Measurements from ENCODE around the gene SFRP2.

Gene SFRP2

GRCh38 chr4:153824501-153824900 lies 35.6 kb upstream of the SFRP2 start:
- Histone ChIP-seq H3K27ac (no peak overlapping the region), H3K4me3 (no peak overlapping the region), H3K36me3 (ENCODE audit: insufficient read depth, low read length) (no peaks in the 10 kb centered on the region), H3K9me3 (ENCODE audit: low read depth, low read length) (no peaks in the 10 kb centered on the region), H3K9ac (ENCODE audit: insufficient read length) (no peak overlapping the region)
- DNase-seq (ENCODE audit: low read depth, low spot score): no peak
- TF ChIP-seq FOXP2 (optimal IDR thresholded peaks at IDR 0.05; ENCODE audit: control extremely low read depth, extremely low read length, insufficient read depth): no peak
- no peak for TF ChIP-seq EZH2 (IDR thresholded peaks at IDR 0.05)
- no peak for TF ChIP-seq POLR2AphosphoS5 (IDR thresholded peaks at IDR 0.05; ENCODE audit: borderline replicate concordance, low read depth, low read length)

- no peak overlapping the region for H3K4me3 ChIP-seq
- no peaks in the 10 kb centered on the region for H3K36me3 ChIP-seq (ENCODE audit: insufficient read depth, low read length)
- no peaks in the 10 kb centered on the region for H3K9me3 ChIP-seq (ENCODE audit: low read depth, low read length)
- H3K9ac ChIP-seq (ENCODE audit: insufficient read length): no peak overlapping the region
- DNase-seq (ENCODE audit: low read depth, low spot score): no peak
- TF ChIP-seq POLR2AphosphoS5 (IDR thresholded peaks at IDR 0.05; ENCODE audit: borderline replicate concordance, low read depth, low read length): no peak
- TF ChIP-seq FOXP2 (optimal IDR thresholded peaks at IDR 0.05; ENCODE audit: control extremely low read depth, extremely low read length, insufficient read depth): no peak
- TF ChIP-seq EZH2 (IDR thresholded peaks at IDR 0.05): no peak
- no peak overlapping the region for H3K27ac ChIP-seq
Observed at GRCh38 chr4:153823483-153823882, 34.6 kb upstream of the SFRP2 start.

- no peak overlapping the region for H3K4me3 ChIP-seq
- no peaks in the 10 kb centered on the region for H3K36me3 ChIP-seq (ENCODE audit: insufficient read depth, low read length)
- no peak for TF ChIP-seq POLR2AphosphoS5 (IDR thresholded peaks at IDR 0.05; ENCODE audit: borderline replicate concordance, low read depth, low read length)
- no peak overlapping the region for H3K27ac ChIP-seq
- no peaks in the 10 kb centered on the region for H3K9me3 ChIP-seq (ENCODE audit: low read depth, low read length)
- no peak overlapping the region for H3K9ac ChIP-seq (ENCODE audit: insufficient read length)
- no peak for DNase-seq (ENCODE audit: low read depth, low spot score)
Observed at GRCh38 chr4:153822316-153822715, 33.4 kb upstream of the SFRP2 start.

- Histone ChIP-seq H3K36me3 (ENCODE audit: insufficient read depth, low read length) (no peaks in the 10 kb centered on the region), H3K9me3 (ENCODE audit: low read depth, low read length) (no peaks in the 10 kb centered on the region), H3K27ac (no peak overlapping the region), H3K4me3 (no peak overlapping the region), H3K9ac (ENCODE audit: insufficient read length) (no peak overlapping the region)
- DNase-seq (ENCODE audit: low read depth, low spot score): no peak
- TF ChIP-seq EZH2 (IDR thresholded peaks at IDR 0.05) (no peak), FOXP2 (optimal IDR thresholded peaks at IDR 0.05; ENCODE audit: control extremely low read depth, extremely low read length, insufficient read depth) (no peak), POLR2AphosphoS5 (IDR thresholded peaks at IDR 0.05; ENCODE audit: borderline replicate concordance, low read depth, low read length) (no peak)
Observed at GRCh38 chr4:153817466-153817865, 28.6 kb upstream of the SFRP2 start.

- no peak overlapping the region for H3K9ac ChIP-seq (ENCODE audit: insufficient read length)
- TF ChIP-seq POLR2AphosphoS5 (IDR thresholded peaks at IDR 0.05; ENCODE audit: borderline replicate concordance, low read depth, low read length) (no peak), EZH2 (IDR thresholded peaks at IDR 0.05) (no peak), FOXP2 (optimal IDR thresholded peaks at IDR 0.05; ENCODE audit: control extremely low read depth, extremely low read length, insufficient read depth) (no peak)
Observed at GRCh38 chr4:153816542-153816941, 27.7 kb upstream of the SFRP2 start.

GRCh38 chr4:153814789-153815188 lies 25.9 kb upstream of the SFRP2 start:
- H3K9me3 ChIP-seq (ENCODE audit: low read depth, low read length): no peaks in the 10 kb centered on the region
- H3K4me3 ChIP-seq: no peak overlapping the region
- TF ChIP-seq EZH2 (IDR thresholded peaks at IDR 0.05) (no peak), POLR2AphosphoS5 (IDR thresholded peaks at IDR 0.05; ENCODE audit: borderline replicate concordance, low read depth, low read length) (no peak), FOXP2 (optimal IDR thresholded peaks at IDR 0.05; ENCODE audit: control extremely low read depth, extremely low read length, insufficient read depth) (no peak)
- no peaks in the 10 kb centered on the region for H3K36me3 ChIP-seq (ENCODE audit: insufficient read depth, low read length)
- H3K27ac ChIP-seq: no peak overlapping the region
- no peak for DNase-seq (ENCODE audit: low read depth, low spot score)
- H3K9ac ChIP-seq (ENCODE audit: insufficient read length): no peak overlapping the region

More at GRCh38 chr4:153816542-153816941, 27.7 kb upstream of the SFRP2 start:
- Histone ChIP-seq H3K4me3 (no peak overlapping the region), H3K9me3 (ENCODE audit: low read depth, low read length) (no peaks in the 10 kb centered on the region), H3K27ac (no peak overlapping the region), H3K36me3 (ENCODE audit: insufficient read depth, low read length) (no peaks in the 10 kb centered on the region)
- no peak for DNase-seq (ENCODE audit: low read depth, low spot score)

GRCh38 chr4:153809916-153810810 lies 21.3 kb upstream of the SFRP2 start:
- no peak overlapping the region for H3K4me3 ChIP-seq

GRCh38 chr4:153809307-153809706 lies 20.4 kb upstream of the SFRP2 start:
- H3K9me3 ChIP-seq (ENCODE audit: low read depth, low read length): no peaks in the 10 kb centered on the region
- H3K36me3 ChIP-seq (ENCODE audit: insufficient read depth, low read length): no peaks in the 10 kb centered on the region
- H3K9ac ChIP-seq (ENCODE audit: insufficient read length): no peak overlapping the region
- no peak for TF ChIP-seq FOXP2 (optimal IDR thresholded peaks at IDR 0.05; ENCODE audit: control extremely low read depth, extremely low read length, insufficient read depth)
- TF ChIP-seq POLR2AphosphoS5 (IDR thresholded peaks at IDR 0.05; ENCODE audit: borderline replicate concordance, low read depth, low read length): no peak
- TF ChIP-seq EZH2 (IDR thresholded peaks at IDR 0.05): no peak
- no peak overlapping the region for H3K27ac ChIP-seq
- no peak overlapping the region for H3K4me3 ChIP-seq
- DNase-seq (ENCODE audit: low read depth, low spot score): no peak

More at GRCh38 chr4:153809916-153810810, 21.3 kb upstream of the SFRP2 start:
- Histone ChIP-seq H3K36me3 (ENCODE audit: insufficient read depth, low read length) (no peaks in the 10 kb centered on the region), H3K9ac (ENCODE audit: insufficient read length) (no peak overlapping the region), H3K9me3 (ENCODE audit: low read depth, low read length) (no peaks in the 10 kb centered on the region), H3K27ac (no peak overlapping the region)
- no peak for DNase-seq (ENCODE audit: low read depth, low spot score)
- TF ChIP-seq FOXP2 (optimal IDR thresholded peaks at IDR 0.05; ENCODE audit: control extremely low read depth, extremely low read length, insufficient read depth) (no peak), POLR2AphosphoS5 (IDR thresholded peaks at IDR 0.05; ENCODE audit: borderline replicate concordance, low read depth, low read length) (no peak), EZH2 (IDR thresholded peaks at IDR 0.05) (no peak)

All from SK-N-MC (cell line).